A549 (cell line): ENCODE data around the gene FAM72B.
"Not testable (repeated sequence)": the region's sequence is repeated elsewhere in the genome, so short reads cannot be mapped to it uniquely, and the experiment has no call there.

Experiments
- CTCF ChIP-seq: fragments of >200 bp; sonication (Bioruptor Twin); formaldehyde crosslinking; IDR thresholded peaks from 3 replicates; pipeline ENCODE4 v1.5.1; 2016
- EP300 ChIP-seq, 2 experiments: fragments of >200 bp; sonication (Bioruptor Twin); formaldehyde crosslinking; IDR thresholded peaks; 2 replicates in 1 of 2; 3 replicates in 1 of 2; pipeline ENCODE4 v1.6.1; 2016 to 2017
- FOXS1 ChIP-seq: fragments of 250-450 bp; sonication (Bioruptor Pico); IDR thresholded peaks from 2 replicates; pipeline ENCODE4 v1.5.0; 2020; ENCODE audit warnings: mild to moderate bottlenecking, moderate library complexity
- HMGXB4 ChIP-seq: fragments of 250-450 bp; sonication (Bioruptor Pico); IDR thresholded peaks from 2 replicates; pipeline ENCODE4 v1.5.0; 2021; ENCODE audit warnings: mild to moderate bottlenecking, moderate library complexity, borderline replicate concordance
- JUNB ChIP-seq: fragments of >200 bp; sonication (Bioruptor Twin); formaldehyde crosslinking; IDR thresholded peaks from 2 replicates; pipeline ENCODE4 v1.6.1; 2016
- MYC ChIP-seq: IDR thresholded peaks from 2 replicates; pipeline ENCODE4 v1.6.1; 2012; ENCODE audit warnings: mild to moderate bottlenecking, inconsistent platforms, low read length, improper control_type of control experiment, borderline replicate concordance
- POLR2A ChIP-seq: IDR thresholded peaks from 2 replicates; pipeline ENCODE4 v1.6.1; 2012; ENCODE audit warnings: mild to moderate bottlenecking, low read length
- RAD21 ChIP-seq, 2 experiments: fragments of >200 bp in 1 of 2; sonication (Bioruptor Twin) in 1 of 2; formaldehyde crosslinking in 1 of 2; IDR thresholded peaks in 1 of 2; conservative IDR thresholded peaks in 1 of 2; 2 replicates in 1 of 2; 3 replicates in 1 of 2; pipeline ENCODE4 v1.6.1; 2012 to 2018; ENCODE audit warnings: inconsistent platforms in 1 of 2
- SMC3 ChIP-seq: fragments of >200 bp; sonication (Bioruptor Twin); formaldehyde crosslinking; IDR thresholded peaks from 3 replicates; pipeline ENCODE4 v1.6.1; 2018; ENCODE audit warnings: inconsistent platforms
- TFCP2L1 ChIP-seq: fragments of 250-450 bp; sonication (Bioruptor Pico); IDR thresholded peaks from 2 replicates; pipeline ENCODE4 v1.5.0; 2021; ENCODE audit warnings: mild to moderate bottlenecking

DNA sequence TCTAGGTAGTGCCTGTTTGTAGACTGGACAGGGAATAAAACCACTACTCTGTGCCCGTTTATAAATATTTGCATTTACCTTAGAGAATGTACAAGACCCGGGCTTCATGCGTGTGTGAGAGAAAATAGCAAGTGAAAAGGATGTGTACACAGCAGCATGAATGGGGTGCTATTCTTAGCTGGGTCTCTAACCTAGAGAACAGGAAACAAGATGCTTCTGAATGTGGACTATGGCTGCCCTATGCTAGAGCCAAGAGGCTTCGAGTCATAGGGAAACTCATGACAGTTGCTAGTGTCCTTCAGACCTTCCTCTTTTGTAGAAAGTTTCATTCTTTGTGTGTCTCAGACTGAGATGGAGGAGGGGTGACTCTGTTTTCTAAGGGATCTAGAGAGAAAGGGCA, 40.6 kb upstream of the FAM72B start:
- TF ChIP-seq CTCF; POLR2A; EP300 (IDR thresholded peaks at IDR 0.05); SMC3; JUNB; HMGXB4 (CRISPR knock-in tag); MYC; FOXS1 (CRISPR knock-in tag); TFCP2L1 (CRISPR knock-in tag); RAD21 (conservative IDR thresholded peaks at IDR 0.05 in 1 of 2, IDR thresholded peaks at IDR 0.05 in 1 of 2): not testable (repeated sequence)
